ENCODE measurements around the gene OR5P2. TPM values are rescaled to one million over a fixed set of nuclear protein-coding genes. Genes with fewer than 3 reads are reported as not detected.
"Not testable (repeated sequence)": the region's sequence is repeated elsewhere in the genome, so short reads cannot be mapped to it uniquely, and the experiment has no call there.

The OR5P2 gene
- not detected for polyA plus RNA-seq (2013, experiment 1 of 2; ENCODE audit: insufficient read length)
- not detected for polyA plus RNA-seq (2013, experiment 2 of 2; ENCODE audit: insufficient read length)

DNA sequence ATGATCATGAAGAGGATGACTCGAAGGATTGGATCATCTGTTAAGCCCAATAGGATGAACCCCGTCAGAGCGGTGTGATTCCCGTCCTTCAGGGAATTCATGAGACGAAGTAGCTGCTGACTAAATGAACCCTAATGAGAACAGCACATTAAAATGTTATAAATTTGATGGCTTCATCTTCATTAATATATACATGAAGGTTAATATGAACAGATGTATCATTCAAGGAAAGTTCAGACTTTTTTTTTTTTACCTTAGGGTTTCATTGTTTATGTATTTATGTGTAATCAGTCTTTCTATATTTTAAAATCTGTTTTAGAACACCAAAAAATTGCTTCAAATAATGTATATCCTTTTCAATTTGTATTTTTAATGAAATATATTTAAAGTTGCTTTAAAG is at the start of gene OR5P2:
Gene OR5P2 (minus strand): TSS at position 101 of the 400 bp plus-strand sequence. CDS start 0 bp downstream, at position 101.
- no peak for DNase-seq

DNA sequence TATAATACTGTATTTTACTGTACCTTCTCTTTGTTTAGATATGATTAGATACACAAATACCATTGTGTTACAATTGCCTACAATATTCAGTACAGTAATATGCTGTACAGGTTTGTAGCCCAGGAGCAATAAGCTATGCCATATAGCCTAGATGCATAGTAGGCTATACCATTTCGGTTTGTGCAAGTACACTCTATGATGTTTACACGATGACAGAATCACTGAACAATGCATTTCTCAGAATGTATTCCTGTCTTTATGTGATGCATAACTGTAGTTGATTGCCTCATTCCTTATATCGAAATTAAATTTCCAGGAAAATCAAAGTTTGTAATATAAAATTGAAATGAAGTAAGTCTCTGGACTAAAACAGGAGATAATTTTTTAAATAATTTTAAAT is 49.3 kb upstream of the OR5P2 start:
- no peak for DNase-seq

DNA sequence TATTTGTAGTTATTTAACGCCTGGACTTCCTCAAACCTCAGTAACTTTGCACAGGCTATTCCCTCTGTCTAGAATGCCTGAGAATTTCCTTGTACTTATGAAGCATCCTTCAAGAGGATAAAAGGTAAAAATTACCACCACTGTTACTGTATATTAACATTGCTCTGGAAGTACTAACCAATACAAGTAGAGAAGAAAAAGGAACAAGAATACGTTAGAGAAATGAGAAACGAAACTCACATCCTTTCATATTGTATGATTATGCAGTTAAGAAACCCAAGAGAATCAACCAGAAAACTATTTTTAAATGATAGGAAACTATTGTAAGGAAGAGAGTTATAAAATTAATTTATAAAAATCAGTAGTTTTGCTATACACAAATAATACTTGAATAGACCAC is 48.2 kb upstream of the OR5P2 start:
- DNase-seq = no peak

- no peak for DNase-seq
These were observed 47.8 kb upstream of the OR5P2 start for GRCh38 chr11:7844521-7844920.

GRCh38 chr11:7840578-7840977 is 43.8 kb upstream of the OR5P2 start:
- DNase-seq = no peak

GRCh38 chr11:7833527-7833926 is 36.8 kb upstream of the OR5P2 start:
- no peak for DNase-seq

GRCh38 chr11:7830740-7831139 is 34.0 kb upstream of the OR5P2 start, which contains the start of gene OR5P3:
OR5P3 (minus strand) TSS chr11:7830840.
- no peak for DNase-seq

GRCh38 chr11:7826324-7826723 is 29.6 kb upstream of the OR5P2 start:
- DNase-seq = no peak

DNA sequence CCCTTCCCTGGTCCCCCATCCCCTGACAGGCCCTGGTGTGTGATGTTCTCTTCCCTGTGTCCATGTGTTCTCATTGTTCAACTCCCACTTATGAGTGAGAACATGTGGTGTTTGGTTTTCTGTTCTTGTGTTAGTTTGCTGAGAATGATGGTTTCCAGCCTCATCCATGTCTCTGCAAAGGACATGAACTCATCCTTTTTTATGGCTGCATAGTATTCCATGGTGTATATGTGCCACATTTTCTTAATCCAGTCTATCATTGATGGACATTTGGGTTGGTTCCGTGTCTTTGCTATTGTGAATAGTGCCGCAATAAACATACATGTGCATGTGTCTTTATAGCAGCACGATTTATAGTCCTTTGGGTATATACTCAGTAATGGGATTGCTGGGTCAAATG is 23.7 kb upstream of the OR5P2 start:
- not testable (repeated sequence) for DNase-seq

GRCh38 chr11:7814897-7815296 is 18.2 kb upstream of the OR5P2 start:
- not testable (repeated sequence) for DNase-seq

DNA sequence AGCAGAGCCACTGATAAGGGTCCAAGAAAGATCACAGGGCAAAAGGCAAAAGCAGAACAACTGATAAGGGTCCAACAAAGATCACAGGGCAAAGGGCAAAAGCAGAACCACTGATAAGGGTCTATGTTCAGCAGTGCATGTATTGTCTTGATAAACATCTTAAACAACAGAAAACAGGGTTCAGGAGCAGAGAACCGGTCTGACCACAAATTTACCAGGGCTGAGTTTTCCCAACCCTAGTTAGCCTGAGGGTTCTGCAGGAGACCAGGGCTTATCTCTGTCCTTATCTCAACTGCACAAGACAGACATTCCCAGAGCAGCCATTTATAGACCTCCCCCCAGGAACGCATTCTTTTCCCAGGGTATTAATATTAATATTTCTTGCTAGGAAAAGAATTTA is 13.6 kb upstream of the OR5P2 start:
- DNase-seq = not testable (repeated sequence)

DNA sequence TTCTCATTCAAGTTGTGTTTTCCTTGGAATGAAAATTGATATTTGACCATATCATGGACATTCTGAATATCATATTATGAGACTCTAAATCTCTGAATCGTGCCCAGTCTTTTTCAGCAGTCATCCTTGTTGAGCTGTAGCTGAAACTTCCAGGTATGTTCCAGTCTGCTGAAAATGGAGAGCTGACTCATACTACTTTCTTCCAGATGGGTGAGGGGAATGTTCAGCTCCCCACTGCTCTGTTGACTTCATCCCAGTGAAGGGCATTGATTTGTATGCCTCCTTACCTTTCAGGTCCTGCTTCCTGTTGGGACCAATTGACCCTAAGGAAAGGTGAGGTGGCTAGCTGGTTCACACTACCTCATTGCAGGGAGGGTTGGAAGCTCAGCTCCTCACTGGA is 3.5 kb downstream of the OR5P2 start:
- DNase-seq = no peak

DNA sequence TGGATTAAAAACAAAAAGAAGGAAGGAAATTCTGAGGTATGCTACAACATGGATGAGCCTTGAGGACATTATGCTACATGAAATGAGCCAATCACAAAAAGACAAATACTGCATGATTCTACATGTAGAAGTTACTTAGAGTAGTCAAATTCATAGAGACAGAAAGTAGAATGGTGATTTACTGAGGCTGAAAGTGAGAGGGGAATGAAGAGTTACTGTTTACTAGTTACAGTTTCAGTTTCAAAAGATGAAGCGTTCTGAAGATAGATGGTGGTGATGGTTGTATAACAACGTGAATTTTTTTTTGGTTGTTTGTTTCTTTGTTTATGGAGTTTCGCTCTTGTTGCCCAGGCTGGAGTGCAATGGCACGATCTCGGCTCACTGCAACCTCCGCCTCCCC is 9.5 kb downstream of the OR5P2 start:
- DNase-seq = no peak

GRCh38 chr11:7775689-7776088 is 21.1 kb downstream of the OR5P2 start:
- no peak for DNase-seq

- DNase-seq = not testable (repeated sequence)
These were observed 32.4 kb downstream of the OR5P2 start for GRCh38 chr11:7764301-7764700.

GRCh38 chr11:7759010-7759409 is 37.7 kb downstream of the OR5P2 start:
- DNase-seq = no peak

DNA sequence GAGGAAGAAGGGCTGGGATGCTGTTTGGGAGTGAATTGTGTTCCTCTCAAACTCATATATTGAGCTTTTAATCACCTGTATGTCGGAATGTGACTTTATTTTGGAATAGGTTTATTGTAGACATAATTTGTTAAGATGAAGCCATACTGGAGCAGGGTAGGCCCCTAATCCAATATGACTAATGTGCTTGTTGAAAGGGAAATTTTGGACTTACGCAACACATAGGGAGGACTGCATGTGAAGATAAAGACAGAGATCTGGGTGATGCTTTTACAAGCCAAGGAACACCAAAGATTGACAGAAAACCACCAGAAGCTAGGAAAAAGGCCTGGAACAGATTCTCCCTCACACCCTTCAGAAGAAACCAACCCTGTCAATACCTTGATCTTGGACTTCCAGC is 47.3 kb downstream of the OR5P2 start:
- DNase-seq = no peak

Data from fibroblast of skin of back (primary cell).